ENCODE measurements around the gene ITSN1. TPM values are rescaled to one million over a fixed set of nuclear protein-coding genes. Genes with fewer than 3 reads are reported as not detected.
"Not testable (repeated sequence)": the region's sequence is repeated elsewhere in the genome, so short reads cannot be mapped to it uniquely, and the experiment has no call there.

ITSN1 gene
- 10 to 100 TPM; 37.6 to 39.5 (median 39.4) TPM for polyA plus RNA-seq (ENCODE audit: insufficient read length in 3 of 3)

- peak; percentile 99 to 100 (median 100) for DNase-seq (ENCODE audit: low read depth in 3 of 3, low spot score in 2 of 3)
Measured at GRCh38 chr21:33642027-33642895, at the start of gene ITSN1. TSS of gene ITSN1 (plus strand) at chr21:33642501. CDS start at chr21:33718829, 76,328 bp downstream.

- DNase-seq (ENCODE audit: low read depth in 3 of 3, low spot score in 2 of 3), result no peak
Measured at GRCh38 chr21:33598051-33598450, 44.2 kb upstream of the ITSN1 start.

DNA sequence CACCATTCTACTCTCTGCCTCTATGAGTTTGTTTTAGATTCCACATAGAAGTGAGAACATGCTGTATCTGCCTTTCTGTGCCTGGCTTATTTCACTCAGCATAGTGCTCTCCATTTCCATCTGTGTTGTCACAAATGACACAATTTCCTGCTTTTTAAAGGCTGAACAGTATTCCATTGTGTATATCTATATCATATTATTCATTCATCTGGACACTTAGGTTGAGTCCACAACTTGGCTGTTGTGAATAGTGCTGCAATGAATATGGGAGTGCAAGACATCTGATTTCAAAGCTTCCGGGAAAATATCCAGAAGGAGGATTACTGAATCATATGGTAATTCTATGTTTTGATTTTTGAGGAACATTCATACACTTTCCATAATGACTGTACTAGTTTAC is 33.7 kb upstream of the ITSN1 start:
- no peak for DNase-seq (ENCODE audit: low read depth in 3 of 3, low spot score in 2 of 3)

DNA sequence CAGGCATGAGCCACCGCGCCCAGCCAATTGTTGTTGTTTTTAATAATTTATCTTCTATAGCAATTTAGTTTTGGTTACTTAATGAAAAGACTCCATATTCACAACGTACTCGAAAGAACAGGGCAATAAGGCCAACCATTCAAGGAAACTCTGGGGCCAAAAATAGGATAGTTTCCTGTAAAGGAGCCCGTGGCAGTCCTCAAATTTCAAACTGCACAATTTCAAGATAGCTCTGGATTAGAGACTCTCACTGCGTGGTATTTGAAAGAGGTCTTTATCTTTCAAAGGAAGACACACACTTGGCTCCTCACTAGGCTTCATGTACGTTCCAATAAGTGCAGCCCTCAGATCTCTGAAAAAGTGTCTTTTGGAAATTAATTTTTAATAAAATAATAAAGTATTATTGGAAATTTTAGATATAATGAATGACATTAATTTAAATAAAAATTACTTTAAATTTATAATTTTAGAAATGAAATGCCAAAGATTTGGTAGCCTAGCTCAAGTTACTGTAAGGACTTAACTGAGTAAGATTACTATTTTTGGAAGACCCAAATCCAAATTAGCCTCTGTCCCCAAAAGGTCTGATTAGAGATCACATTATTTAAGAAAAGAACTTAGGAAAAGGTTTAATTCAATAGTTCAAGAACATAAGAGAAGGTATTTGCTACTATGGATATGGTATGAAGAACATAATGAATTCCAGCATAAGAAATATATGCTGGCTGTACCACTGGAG is 31.1 kb upstream of the ITSN1 start:
- no peak for DNase-seq (ENCODE audit: low read depth in 3 of 3, low spot score in 2 of 3)

GRCh38 chr21:33617565-33617964 is 24.7 kb upstream of the ITSN1 start:
- not testable (repeated sequence) for DNase-seq (ENCODE audit: low read depth in 3 of 3, low spot score in 2 of 3)

DNA sequence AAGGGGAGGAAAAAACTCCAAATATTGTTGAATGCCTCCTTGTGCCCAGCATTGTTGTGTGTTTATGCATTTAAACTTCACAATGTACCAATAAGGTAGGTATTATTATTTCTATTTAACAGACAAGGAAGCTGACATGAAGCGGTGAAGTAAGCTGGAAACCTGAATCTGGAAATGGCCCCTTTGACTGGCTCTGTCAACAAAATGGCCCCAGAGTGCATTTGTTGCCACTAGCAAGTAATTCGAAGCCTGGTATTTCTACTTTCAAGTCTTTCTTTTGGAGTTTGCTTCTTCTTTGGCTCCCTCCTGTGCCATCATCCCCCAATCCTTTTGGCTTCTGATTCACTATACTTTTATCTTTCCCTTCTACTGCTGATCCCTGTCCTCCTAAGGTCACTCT is 23.9 kb upstream of the ITSN1 start:
- DNase-seq (ENCODE audit: low read depth in 3 of 3, low spot score in 2 of 3), result no peak

DNA sequence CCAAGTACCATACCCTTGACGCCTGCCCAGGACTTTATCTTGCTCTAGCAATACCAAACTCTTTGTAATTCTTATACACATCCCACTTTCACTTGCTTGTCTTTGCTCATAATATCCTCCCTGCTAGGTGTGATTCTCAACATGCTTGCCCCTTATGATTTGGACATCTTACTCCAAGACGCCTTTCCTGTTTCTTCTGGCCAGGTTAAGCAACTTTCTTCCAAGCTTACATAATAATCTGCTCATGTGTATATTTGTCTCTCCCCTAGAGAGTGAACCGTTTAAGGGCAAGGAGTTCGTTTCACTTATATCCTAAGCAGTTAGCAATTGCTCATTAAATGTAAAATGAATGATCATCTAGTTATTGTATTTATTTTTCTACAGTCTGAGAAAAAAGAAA is 22.6 kb upstream of the ITSN1 start:
- DNase-seq (ENCODE audit: low read depth in 3 of 3, low spot score in 2 of 3), result no peak

DNA sequence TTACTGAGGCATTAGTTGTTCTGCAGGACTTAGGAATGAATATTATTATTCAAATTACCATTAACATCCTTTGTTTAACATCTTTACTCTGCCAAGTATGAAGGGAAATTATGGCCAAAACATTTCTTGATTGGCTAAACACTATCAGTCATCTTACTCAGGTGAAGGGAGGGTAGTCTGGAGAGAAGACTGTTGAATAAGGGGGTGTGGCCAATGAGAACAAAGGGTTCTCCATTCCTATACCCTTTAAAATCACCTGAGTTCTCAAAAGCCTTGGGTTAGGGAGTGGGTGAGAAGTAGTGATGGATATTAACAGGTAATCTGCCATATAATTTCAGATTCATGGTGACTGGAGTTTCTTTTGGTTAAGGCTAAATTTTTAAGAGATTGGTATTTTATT is 20.0 kb upstream of the ITSN1 start:
- DNase-seq (ENCODE audit: low read depth in 3 of 3, low spot score in 2 of 3), result no peak

- not testable (repeated sequence) for DNase-seq (ENCODE audit: low read depth in 3 of 3, low spot score in 2 of 3)
Measured at GRCh38 chr21:33626151-33626550, 16.1 kb upstream of the ITSN1 start.

GRCh38 chr21:33634254-33634653 is 8.0 kb upstream of the ITSN1 start:
- DNase-seq (ENCODE audit: low read depth in 3 of 3, low spot score in 2 of 3), result no peak

- DNase-seq (ENCODE audit: low read depth in 3 of 3, low spot score in 2 of 3), result peak in 1 of 3 donors; percentile 61
Measured at GRCh38 chr21:33640697-33641351, 1.5 kb upstream of the ITSN1 start.

GRCh38 chr21:33641352-33642026 is 812 bp upstream of the ITSN1 start, which contains the start of gene CRYZL1:
TSS of gene CRYZL1 (minus strand) at chr21:33641741. CDS start at chr21:33631551, 10,190 bp downstream.
- peak in 2 of 3 donors; percentile 99 for DNase-seq (ENCODE audit: low read depth in 3 of 3, low spot score in 2 of 3)

GRCh38 chr21:33642896-33643657 is 776 bp downstream of the ITSN1 start:
- no peak for DNase-seq (ENCODE audit: low read depth in 3 of 3, low spot score in 2 of 3)

DNA sequence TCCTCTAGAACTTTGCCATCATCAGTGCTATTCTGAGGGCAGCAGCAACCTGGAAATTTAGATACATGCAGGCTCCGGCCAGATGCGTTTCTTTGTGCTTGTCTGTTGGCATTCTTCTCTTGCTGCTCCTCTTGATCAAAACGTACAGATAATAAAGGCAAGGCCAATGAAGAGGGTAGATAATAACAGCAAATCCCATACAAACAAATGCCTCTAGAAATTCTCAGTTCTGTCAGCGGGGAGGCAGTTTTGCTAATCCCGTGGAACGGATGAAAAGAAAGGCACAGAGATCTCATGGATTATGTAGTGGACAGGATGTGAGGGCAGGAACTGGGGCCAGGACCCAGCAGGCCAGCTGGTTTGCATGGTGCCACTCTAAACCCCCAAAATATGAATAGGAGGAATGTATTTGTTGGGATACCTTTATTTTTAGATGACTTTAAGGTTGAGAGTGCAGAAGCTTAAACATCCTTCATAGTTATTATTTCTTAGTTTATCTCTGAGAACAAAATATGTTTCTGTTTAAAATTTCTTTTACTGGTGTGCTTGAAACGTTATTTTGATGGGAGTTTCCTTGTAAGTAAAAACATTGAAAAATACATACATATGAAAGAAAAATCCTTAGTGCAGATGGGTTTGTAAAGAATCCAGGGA is 1.5 kb downstream of the ITSN1 start:
- no peak for DNase-seq (ENCODE audit: low read depth in 3 of 3, low spot score in 2 of 3)

GRCh38 chr21:33644383-33645074 is 2.2 kb downstream of the ITSN1 start:
- no peak for DNase-seq (ENCODE audit: low read depth in 3 of 3, low spot score in 2 of 3)

DNA sequence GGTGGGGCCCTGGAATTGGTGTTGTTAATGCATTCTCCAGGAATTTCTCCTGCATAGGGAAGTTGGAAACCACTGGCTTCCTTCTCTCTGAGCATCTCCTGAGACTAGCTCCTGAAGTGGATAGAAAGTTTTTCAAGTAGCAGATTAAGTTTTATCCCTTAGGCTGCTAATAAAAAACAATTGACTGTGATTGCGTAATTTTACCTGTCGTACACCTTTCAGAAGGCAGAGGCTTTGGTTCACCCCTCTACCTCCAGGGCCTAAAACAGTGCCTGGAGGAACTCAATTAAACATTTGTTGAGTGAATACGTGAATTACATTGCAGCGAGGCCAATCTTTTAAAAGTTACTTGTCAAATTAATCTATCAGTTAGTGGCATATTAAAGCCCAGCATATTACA is 3.4 kb downstream of the ITSN1 start:
- no peak for DNase-seq (ENCODE audit: low read depth in 3 of 3, low spot score in 2 of 3)

GRCh38 chr21:33647587-33647986 is 5.3 kb downstream of the ITSN1 start:
- no peak for DNase-seq (ENCODE audit: low read depth in 3 of 3, low spot score in 2 of 3)

GRCh38 chr21:33648555-33648954 is 6.3 kb downstream of the ITSN1 start:
- DNase-seq (ENCODE audit: low read depth in 3 of 3, low spot score in 2 of 3), result no peak

- DNase-seq (ENCODE audit: low read depth in 3 of 3, low spot score in 2 of 3), result no peak
Measured at GRCh38 chr21:33650230-33650629, 7.9 kb downstream of the ITSN1 start.
